ENCODE measurements around the gene OR1A2.

GRCh38 chr17:3207367-3207766 lies 10.0 kb downstream of the OR1A2 start, which contains the start of gene OR1A1:
- TF ChIP-seq CTCF (IDR thresholded peaks at IDR 0.05) (no peak), POLR2A (IDR thresholded peaks at IDR 0.05) (no peak)

All from heart left ventricle (tissue), 13 donors.